BJ (cell line): ENCODE data around the gene MAML3. TPM values are rescaled to one million over a fixed set of nuclear protein-coding genes. Genes with fewer than 3 reads are reported as not detected.

Experiments
- CTCF ChIA-PET: fragments of 350-600 bp; formaldehyde crosslinking; extraction: SDS; loops from one replicate; lab custom pipeline; 2021; ENCODE audit warnings: antibody characterized with exemption, inconsistent platforms; lab: Yijun Ruan, JAX
- POLR2A ChIA-PET: fragments of 300-600 bp; sonication (Branson Sonifier 250); formaldehyde crosslinking; extraction: SDS; loops from one replicate; lab custom pipeline; 2021; ENCODE audit warnings: antibody characterized with exemption; lab: Charles Lee
- DNase-seq: peaks from one replicate; pipeline ENCODE4 v3.0.0-alpha.2; 2011; ENCODE audit warnings: low read depth
- H3K27me3 ChIP-seq: 2 replicates; pipeline ENCODE4 v1.6.0; 2011; ENCODE audit warnings: low read length; ENCODE audit not compliant: control insufficient read depth, insufficient read depth
- H3K36me3 ChIP-seq: 2 replicates; pipeline ENCODE4 v1.5.1; 2011; ENCODE audit warnings: low read length; ENCODE audit not compliant: control insufficient read depth, insufficient read depth
- H3K4me3 ChIP-seq: 2 replicates; pipeline ENCODE4 v1.5.1; 2011; ENCODE audit warnings: low read depth, mild to moderate bottlenecking, control low read depth, low read length
- CTCF ChIP-seq: IDR thresholded peaks from 2 replicates; pipeline ENCODE4 v1.5.1; 2011; ENCODE audit warnings: low read depth, mild to moderate bottlenecking, control low read depth, inconsistent platforms, low read length, moderate library complexity; ENCODE audit not compliant: insufficient read depth
- polyA plus RNA-seq: library from polyadenylated mRNA; depleted of rRNA; stranded (reverse); fragments of >200 nt; gene quantifications from 2 replicates; pipeline ENCODE4 v1.2.3, GENCODE V29; 2011

MAML3 gene
- polyA plus RNA-seq, 1 experiment, result 1.6 TPM

DNA sequence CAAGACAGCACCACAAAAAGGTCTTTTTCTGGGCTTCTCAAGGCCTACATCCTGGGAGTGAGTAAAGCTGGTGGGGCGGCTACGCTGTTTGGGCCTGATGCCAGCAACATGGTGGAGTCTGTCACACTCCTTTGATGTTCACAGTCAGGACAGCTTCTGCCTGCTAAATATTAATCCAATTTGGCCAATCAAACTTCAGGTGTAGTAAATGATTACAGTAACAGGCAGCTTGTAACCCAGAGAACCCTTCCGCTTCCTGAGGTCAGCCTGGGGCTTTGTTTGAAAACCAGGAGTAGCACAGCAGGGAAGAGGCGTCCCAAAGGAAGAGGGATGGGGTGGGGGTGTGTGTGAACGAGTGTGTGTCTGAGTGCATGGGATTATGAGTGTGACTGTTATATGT, 220.4 kb downstream of the MAML3 start:
- ChIA-PET CTCF (no interaction called here), POLR2A (no interaction called here)
- no peak for TF ChIP-seq CTCF
- no peaks in the 10 kb centered on the region for H3K36me3 ChIP-seq
- H3K4me3 ChIP-seq, result no peak overlapping the region
- H3K27me3 ChIP-seq, result no peaks in the 10 kb centered on the region
- DNase-seq, result no peak

GRCh38 chr4:139933104-139933503, 220.9 kb downstream of the MAML3 start:
- POLR2A ChIA-PET, result no interaction called here
- H3K27me3 ChIP-seq, result no peaks in the 10 kb centered on the region
- no peak for TF ChIP-seq CTCF
- no peak overlapping the region for H3K4me3 ChIP-seq
- H3K36me3 ChIP-seq, result no peaks in the 10 kb centered on the region
- CTCF ChIA-PET, result no interaction called here
- no peak for DNase-seq

GRCh38 chr4:139924782-139925181, 229.2 kb downstream of the MAML3 start:
- DNase-seq, result no peak
- Histone ChIP-seq H3K4me3 (no peak overlapping the region), H3K36me3 (no peaks in the 10 kb centered on the region), H3K27me3 (no peaks in the 10 kb centered on the region; the same call in 1 of the 2 replicates)
- no peak for TF ChIP-seq CTCF
- CTCF ChIA-PET, result interaction anchor here (1.4 kb wide), 1 partner anchor 11 kb away, joined by 4 read pairs; no protein-coding TSS in a partner anchor
- POLR2A ChIA-PET, result no interaction called here

- ChIA-PET POLR2A (no interaction called here), CTCF (interaction anchor here (0.7 to 1.1 kb wide), 4 partner anchors 17 to 267 kb away, joined by 3 read pairs; no protein-coding TSS in a partner anchor)
- TF ChIP-seq CTCF, result no peak
- DNase-seq, result no peak
- Histone ChIP-seq H3K4me3 (no peak overlapping the region), H3K27me3 (no peaks in the 10 kb centered on the region; the same call in 1 of the 2 replicates), H3K36me3 (no peaks in the 10 kb centered on the region)
These were observed 231.5 kb downstream of the MAML3 start for GRCh38 chr4:139922406-139923024.

- H3K36me3 ChIP-seq, result no peaks in the 10 kb centered on the region
- H3K4me3 ChIP-seq, result no peak overlapping the region
- CTCF ChIA-PET, result interaction anchor here (0.9 to 1.1 kb wide), 2 partner anchors 130 to 265 kb away, joined by 3 read pairs; no protein-coding TSS in a partner anchor
- no peaks in the 10 kb centered on the region; the same call in 1 of the 2 replicates for H3K27me3 ChIP-seq
- POLR2A ChIA-PET, result no interaction called here
- TF ChIP-seq CTCF, result no peak
- no peak for DNase-seq
These were observed 232.4 kb downstream of the MAML3 start for GRCh38 chr4:139921429-139922184.
